DMS153 treated with DMSO at 0.1 percent for 48 hours (cell line): ENCODE data around the gene KRTAP10-2.

Source experiments
- DNase-seq: peaks from one replicate; lab custom pipeline; 2025; ENCODE audit not compliant: unreplicated experiment; lab: John Stamatoyannopoulos, UW

The KRTAP10-2 gene

DNA sequence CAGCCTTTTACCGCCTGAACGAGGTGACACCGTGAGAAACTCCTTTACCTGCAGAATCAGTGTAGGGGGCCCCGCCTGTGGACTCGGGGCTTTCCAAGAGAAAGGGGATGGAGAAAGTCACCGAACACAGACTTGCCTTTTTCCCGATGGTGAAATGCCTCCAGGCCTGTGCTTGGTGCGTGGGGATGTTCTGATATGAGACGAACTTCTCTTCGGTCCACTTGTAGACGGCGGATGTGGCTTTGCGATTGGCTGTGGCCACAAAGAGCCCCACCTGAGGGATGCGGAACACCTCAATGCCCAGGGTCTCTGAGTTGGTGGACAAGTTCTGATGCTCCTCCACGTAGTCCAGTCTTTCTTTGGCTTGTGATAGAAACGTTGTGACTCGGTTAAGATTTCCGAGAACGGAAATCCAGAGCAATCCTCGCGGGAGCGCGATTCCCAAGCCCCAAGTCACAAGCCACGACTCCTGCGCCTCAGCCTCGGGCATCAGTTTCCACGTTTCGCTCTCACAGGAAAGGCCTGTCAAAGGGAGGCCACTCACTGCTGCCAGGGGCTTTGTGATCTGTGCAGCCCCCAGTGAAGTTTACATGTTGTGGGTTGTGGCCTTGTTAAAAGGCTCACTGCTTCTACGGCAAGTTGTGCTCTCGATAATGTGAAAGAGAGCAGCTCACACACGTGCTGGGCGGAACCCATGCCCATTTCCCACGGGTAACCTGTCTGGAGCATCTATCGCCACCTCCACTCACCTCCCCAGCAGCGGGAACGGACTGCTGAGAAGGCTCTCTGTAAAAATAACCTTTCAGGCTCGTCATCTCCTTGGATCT, 23.9 kb downstream of the KRTAP10-2 start:
- no peak for DNase-seq

DNA sequence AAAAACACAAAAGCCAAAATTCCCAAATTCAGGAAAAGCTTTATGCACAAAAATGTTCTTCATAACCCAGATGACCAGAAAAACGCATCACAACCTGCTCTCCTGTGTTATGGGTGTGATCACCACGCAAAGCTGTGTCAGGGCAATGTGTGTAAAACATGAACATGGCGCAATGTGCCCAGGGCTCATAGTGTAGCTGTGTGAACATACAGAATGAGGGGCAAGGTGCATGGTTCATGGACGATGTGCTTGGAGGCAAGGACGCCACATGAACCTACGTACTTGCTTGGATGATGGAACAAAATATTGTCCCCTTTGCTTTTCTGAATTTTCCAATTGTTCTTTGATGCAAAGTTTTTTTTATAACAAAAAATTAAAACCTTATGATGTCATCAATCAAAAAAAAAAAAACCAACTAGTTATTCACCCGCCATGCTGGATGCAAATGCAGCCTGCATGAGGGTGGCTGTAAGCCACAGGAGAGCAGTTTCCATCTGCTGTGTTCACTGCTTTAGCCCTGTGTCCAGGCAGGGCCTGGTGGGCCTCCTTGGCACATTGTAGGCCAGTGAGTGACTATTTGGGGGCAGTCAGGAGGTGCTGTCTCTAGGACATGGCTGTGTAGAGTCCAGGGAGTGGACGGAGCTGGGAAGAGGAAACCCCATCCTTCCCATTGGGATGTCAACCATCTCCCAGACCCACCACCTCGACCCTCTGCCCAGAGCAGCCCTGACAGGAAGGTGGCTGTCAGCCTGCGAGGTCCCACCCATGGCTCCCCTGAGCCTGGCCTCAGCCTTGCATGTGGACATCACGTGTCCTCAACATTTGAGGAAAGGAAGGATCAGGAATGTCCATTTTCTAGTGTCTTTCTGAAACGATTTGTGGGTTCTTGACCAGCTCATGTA, 25.0 kb downstream of the KRTAP10-2 start:
- DNase-seq = no peak

DNA sequence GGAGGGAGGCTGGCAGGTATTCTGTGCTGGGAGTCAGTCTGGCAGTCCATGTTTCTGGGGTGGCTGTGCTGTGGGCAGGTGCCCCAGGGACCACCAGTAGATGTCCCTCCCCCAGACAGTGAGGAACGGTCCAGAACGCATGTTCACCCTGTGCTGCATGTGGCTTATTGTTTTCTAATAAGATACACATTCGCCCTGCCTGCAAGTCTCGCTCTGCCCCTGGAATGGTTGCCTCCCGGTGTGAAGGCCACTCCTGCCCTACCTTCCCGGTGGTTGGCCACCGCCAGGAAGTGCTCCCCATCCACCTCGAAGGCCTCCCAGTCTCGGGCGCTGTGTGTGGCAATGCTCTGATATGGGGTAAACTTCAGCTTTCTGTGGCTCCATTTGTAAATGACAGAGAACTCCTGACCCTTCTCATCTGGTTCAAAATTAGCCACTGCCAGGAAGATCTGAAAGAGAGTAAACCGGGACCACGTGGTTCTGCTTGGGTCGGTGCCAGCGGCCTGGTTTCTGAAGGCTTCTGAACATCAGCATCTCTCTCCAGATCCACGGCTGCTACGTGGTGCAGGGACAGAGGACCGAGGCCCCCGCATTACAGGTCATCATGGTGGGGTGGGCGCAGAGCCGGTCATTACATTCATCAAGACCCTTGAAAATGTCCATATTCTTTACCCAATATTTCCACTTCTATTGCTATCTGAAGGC, 25.8 kb downstream of the KRTAP10-2 start:
- DNase-seq = no peak

DNA sequence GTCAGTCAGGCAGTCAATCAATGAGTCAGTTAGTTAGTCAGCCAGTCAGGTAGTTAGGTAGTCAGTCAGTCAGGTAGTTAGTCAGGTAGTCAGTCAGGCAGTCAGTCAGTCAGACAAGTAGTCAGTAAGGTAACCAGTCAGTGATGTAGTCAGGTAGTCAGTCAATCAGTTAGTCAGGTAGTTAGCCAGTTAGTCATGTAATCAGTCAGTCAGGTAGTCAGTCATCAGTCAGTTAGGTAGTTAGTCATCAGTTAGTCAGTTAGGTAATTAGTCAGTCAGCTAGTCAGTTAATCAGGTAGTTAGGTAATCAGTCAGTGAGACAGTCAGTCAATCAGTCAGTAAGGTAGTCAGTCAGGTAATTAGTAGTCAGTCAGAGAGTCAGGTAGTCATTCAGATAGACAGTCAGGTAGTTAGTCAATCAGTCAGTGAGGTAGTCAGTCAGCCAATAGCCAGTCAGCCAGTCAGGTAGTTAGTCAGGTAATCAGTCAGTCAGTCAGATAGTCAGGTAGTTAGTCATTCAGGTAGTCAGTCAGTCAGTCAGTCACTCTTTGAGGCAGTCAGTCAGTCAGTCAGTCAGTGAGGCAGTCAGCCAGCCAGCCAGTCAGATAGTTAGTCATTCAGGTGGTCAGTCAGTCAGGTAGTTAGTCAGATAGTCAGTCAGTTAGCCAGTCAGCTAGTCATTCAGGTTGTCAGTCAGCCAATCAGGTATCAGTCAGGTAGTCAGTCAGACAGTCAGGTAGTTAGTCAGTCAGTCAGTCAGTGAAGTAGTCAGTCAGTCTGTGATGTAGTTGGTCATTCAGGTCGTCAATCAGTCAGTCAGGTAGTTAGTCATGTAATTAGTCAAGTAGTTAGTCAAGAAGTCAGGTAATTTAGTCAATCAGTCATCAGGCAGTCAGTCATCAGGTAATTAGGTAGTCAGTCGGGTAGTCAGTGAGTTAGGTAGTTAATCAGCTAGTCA, 26.6 kb downstream of the KRTAP10-2 start:
- DNase-seq = no peak

DNA sequence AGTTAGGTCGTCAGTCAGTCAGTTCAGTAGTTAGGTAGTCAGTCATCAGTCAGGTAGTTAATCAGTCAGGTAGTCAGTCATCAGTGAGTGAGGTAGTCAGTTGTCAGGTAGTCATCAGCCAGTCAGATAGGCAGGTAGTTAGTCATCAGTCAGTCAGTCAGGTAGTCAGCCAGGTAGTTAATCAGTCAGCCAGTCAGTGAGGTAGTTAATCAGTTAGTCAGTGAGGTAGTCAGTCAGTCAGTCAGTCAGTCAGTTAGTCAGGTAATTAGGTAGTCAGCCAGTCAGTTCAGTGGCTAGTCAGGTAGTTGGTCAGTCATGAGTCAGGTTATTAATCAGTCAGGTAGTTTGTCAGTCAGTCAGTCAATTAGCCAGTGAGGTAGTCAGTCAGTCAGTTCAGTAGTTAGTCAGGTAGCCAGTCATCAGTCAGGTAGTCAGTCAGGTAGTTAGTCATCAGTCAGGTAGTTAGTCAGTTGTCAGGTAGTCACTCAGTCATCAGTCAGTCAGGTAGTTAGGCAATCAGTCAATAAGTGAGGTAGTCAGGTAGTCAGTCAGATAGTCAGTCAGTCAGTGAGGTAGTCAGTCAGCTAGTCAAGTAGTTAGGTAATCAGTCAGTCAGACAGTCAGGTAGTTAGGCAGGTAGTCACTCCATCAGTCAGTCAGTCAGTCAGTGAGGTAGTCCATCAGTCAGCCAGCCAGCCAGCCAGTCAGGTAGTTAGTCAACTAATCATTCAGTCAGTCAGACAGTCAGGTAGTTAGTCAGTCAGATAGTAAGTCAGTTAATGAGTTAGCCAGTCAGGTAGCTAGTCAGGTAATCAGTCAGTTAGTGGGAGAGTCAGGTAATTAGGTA, 27.5 kb downstream of the KRTAP10-2 start:
- DNase-seq = no peak

DNA sequence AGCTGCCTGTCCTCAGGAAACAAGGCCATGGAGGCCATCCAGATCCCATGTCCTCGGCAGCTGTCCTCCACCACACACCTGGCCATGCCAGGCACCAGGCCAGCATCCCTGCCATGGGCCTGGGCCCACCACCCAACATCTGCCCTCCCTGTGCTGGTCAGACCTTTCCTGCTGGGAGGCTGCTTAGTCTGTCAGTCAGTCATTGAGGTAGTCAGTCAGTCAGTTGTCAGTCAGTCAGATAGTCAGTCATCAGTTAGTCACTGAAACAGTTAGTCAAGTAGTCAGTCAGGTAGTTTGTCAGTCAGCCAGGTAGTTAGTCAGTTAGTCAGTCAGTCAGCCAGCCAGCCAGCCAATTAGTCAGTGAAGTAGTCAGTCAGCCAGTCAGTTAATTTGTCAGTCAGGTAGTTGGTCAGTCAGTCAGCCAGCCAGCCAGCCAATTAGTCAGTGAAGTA, 28.5 kb downstream of the KRTAP10-2 start:
- no peak for DNase-seq

DNA sequence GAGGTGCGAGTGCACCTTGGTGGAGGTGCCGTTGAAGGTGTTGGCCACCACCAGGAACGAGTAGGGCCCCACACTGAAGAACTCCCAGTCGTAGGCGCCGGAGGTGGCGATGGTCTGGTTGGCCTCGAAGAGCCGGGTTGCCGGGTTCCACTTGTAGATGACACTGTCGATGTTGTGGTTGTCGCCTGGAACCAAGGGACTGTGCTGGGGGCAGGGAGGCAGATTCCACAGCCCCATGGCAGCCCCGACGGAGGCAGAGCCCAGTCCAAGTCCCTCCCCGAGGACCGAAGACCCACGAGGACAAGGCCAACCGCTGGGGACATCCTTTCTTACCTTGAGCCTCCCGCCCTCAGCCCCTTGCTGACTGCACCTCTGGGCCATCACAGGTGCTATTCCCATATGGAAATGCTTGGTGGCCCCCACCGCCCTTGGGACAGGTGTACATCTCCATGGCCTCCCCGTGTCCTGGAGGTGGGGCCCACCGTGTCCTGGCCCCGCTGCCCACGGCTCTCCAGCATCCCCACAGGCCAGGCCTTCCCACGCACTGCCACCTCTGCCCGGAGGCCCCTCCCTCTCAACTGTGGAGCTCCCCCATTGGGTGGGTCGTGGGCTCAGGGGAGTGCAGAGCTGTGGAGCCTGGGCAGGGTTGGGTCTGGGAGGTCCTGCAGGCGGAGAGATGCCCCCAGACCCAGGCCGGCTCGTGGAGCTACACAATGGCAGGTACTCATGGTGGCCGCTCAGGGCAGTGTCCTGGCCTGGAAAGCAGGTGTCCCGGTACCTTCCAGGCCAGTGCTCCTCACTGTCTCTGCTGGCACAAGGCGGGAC, 29.2 kb downstream of the KRTAP10-2 start:
- DNase-seq = no peak

DNA sequence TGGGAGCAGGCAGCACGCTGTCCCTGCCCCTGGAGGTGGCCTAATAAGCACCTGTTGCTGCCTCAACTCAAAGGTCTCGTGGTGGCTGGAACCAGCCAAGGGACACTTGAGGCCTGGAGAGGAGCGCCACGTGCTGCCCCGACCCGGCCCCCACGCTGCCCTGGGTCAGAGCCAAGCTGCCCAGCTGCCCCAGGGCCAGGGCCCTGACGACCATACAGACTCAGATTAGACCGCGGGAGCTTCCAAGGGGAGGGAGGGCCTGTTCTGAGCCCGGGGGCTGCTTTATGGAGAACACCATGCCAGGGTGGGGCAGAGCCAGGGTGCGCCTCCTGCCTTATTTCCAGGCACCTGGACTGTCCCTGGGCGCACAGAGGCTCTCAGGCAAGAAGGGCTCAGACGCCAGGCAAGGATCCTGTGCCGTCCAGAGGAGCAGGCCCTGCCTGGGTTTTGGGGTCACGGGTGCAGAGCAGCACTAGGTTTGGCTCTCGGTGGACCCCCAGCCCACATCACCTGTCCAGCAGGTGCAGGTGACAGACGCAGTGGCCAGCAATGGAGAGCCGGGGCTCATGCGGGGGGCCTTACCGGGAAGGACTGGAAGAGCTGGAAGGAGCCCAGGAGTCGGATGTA, 29.9 kb downstream of the KRTAP10-2 start:
- DNase-seq = no peak

DNA sequence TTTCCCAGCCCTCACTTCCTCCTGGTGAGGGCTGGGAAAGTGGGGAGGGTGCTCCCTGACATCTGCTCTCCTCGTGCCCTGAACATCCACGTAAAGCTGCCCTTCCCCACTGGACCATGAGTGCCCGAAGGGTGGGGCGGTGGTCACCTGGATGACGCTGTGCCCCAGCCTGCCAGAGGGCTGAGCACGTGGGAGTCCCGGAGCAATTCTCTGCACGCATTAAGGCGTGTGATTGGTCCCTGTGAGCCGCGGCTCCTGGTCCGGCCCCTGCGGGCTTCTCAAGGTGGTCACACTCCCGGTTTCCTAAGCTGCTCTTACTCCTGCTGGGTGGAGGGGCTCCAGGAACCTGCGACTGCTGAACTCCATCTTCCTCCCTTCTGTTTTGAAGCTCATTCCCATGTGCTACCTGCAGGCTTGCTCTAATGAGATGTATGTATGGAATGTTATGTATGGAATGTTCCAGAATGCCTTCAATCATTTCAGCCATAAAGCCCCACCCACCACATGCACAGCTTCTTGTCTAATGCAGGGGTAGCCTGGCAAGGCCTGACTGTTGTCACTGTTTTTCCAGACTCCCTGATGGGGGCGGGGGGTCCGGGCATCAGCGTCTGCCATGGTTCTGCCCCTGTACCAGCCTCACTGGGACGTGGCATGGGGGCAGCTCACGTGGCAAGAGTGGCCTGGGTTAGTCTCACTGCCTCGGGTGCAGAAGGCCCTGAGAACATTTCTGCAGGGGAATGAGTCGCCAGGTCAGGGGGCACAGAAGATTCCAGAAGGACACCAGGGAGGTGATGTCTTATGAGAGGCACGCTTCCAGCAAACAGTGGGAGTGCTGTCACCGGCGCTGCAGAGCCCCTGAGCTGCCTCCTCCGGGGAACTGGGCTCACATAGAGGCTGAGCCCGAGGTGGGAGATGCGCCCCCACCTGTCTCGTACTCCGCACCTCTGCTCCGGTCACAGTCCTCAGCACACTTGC, 30.7 kb downstream of the KRTAP10-2 start:
- DNase-seq = no peak

DNA sequence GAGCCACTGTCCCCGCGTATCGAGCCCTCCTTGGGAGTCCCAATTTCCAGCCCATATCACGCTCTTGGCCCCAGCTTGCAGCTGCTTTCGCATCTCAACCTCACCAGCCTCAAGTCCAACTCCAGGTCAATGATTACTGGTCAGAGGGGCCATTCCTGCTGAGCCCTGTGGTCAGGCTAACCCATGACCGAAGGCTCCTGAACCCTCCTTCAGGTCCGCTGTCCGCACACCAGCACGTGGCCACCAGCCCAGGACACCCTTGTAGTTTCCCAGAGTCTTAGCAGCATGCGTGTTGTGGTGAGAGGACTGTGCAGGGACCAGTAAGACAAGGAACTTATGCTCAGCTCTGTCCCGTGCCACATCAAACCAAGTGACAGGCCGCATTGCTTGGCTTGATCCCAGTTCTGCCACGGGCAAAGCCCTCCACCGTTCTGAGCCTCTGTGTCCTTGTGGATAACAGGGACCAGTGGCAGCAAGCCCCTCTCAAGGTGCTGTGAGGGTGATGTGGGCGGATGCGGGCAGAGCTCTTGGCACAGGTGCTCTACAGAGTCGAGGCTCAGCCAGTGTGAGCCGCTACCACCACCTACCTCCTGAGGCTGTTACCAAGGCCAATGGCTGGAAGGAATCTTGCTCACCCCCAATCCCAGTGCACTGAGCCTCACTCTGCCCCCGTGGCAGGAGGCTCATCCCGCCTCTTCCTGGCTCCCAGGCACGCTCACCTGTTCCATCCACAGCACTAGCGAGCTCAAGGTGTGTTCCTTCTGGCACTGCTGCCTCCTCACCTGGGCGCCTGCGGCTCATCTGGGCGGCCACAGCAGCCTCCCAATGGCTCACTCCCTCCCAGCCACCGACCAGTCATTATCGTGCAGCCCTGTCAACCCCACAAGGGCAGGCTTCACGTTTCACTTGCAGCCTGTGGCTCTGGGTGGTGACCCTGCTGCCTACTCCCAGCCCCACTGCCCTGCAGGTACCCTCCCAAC, 31.7 kb downstream of the KRTAP10-2 start:
- DNase-seq = no peak

DNA sequence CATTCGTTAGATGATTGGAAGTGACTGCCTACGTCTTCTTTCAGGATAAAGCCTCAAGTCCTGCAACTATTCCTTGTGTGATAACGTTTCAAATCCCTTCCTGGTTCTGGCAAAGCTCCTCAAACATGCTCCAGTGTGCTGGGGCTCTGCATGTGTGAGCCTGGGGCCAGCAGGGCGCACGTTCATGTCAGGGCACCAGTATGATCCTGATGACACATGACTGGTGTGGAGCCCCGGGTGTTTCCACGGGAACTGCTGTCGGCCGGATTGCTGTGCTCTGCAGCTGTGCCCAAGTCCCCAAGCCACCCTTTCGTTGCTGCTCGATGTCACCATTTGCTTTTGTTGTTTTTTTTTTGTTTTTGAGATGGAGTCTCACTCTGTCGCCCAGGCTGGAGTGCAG, 32.6 kb downstream of the KRTAP10-2 start:
- DNase-seq = no peak

DNA sequence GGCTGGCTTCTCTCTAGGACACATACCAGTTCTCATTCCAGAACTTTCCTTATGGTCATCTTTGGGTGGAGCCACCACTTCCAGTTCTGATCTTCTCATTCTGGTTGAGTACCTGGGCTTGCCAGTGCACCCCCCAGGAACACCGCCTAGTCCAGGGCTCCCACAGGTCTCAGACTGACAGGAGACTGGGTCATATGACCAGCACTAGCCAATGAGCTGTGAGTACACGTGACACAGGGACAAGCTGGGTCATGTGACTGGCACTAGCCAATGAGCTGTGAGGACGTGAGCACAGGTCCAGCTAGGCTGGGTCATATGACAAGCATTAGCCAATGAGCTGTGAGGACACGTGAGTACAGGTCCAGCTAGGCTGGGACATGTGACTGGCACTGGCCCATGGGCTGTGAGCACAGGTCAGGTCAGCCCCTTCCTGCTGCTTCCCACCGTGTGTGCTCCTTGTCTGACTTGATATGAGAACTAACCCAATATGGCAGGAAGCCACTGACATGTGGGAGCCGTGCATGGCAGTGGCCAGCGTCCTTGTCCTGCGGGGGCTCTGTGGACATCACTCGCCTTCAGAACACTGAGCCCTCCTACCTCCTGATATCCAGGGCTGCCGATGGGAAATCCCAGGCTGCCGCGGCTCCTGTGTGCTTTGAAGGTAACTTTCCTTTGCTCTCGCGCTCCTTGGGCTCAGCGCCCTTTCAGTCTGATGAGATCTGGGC, 34.0 kb downstream of the KRTAP10-2 start:
- no peak for DNase-seq

DNA sequence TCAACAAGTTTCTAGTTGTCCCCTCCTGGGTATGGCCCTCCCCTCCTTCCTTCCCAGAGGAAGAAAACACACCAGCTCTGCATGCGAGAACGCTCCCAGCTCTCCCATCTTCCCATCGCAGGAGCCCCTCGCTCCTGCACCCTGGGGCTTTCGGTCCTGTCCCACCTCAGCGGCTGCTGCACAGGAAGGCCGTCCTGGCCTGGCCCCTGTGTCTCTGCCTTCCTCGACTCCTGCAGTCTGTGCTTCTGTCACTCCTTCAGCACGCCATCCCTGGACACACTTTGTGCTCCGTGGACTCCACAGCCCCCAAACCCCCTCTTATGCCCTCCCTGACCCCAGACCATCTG, 34.5 kb downstream of the KRTAP10-2 start:
- DNase-seq = no peak

DNA sequence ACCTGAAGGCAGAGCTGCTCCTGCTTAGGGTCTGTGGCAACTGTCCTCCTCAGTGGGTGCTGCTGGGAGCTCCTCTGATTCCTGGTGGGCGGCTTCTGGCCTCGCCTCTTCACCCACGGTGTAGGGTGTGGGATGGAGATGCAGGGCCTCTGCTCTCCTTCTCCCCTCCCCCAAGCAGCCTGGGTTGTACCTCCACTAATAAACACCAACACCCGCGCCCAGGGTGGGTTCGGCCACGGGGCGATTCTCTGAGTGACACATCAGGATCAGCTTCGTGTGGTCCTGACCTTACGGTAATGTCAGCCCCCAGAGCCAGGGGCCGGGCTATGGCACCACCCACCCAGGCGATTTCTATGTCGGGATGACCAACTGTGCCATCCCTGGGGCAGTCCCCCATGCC, 35.0 kb downstream of the KRTAP10-2 start:
- no peak for DNase-seq
